Endothelial cell of umbilical vein (primary cell): ENCODE results near the gene ETNK2. TPM values are rescaled to one million over a fixed set of nuclear protein-coding genes. Genes with fewer than 3 reads are reported as not detected.

Experiments
- BruUV-seq: library from RNA; stranded (reverse); fragments of 400-500 nt; replicated peaks from 2 replicates; lab custom pipeline; 2021; lab: Mats Ljungman, UMichigan
- CTCF ChIA-PET: fragments of 300-600, 350-600 bp; sonication (Branson Sonifier 250); formaldehyde crosslinking; loops from one replicate; lab custom pipeline; 2021; ENCODE audit warnings: antibody characterized with exemption, inconsistent platforms; lab: Charles Lee
- POLR2A ChIA-PET: fragments of 300-600, 350-600 bp; sonication (Branson Sonifier 250); formaldehyde crosslinking; loops from one replicate; lab custom pipeline; 2021; ENCODE audit warnings: antibody characterized with exemption, inconsistent platforms; lab: Charles Lee
- DNase-seq: peaks from one replicate; pipeline ENCODE4 v3.0.0-alpha.2; 2011; ENCODE audit warnings: low read depth, low spot score
- FAIRE-seq: peaks from 2 replicates; lab custom pipeline; 2011; peaks lifted over from hg19 to GRCh38; lab: Jason Lieb, UNC
- H2AFZ ChIP-seq: 2 replicates; pipeline ENCODE4 v1.6.0; 2012; ENCODE audit warnings: low read depth, low read length, control low read depth, inconsistent platforms
- H3K27ac ChIP-seq: 2 replicates; pipeline ENCODE4 v1.5.1; 2011; ENCODE audit warnings: low read depth, mild to moderate bottlenecking, control low read depth, low read length, moderate library complexity; ENCODE audit not compliant: insufficient read depth
- H3K27me3 ChIP-seq, 2 experiments: 2 replicates each; pipeline versions ENCODE4 v1.6.0 to v1.6.1; 2011; ENCODE audit warnings: low read length in 2 of 2, mixed read lengths in 1 of 2; ENCODE audit not compliant: control insufficient read depth in 2 of 2, insufficient read depth in 2 of 2
- H3K36me3 ChIP-seq, 2 experiments: 2 replicates in 1 of 2; 3 replicates in 1 of 2; pipeline ENCODE4 v1.5.1; 2011; ENCODE audit warnings: low read length in 2 of 2, mild to moderate bottlenecking in 1 of 2, moderate library complexity in 1 of 2; ENCODE audit not compliant: control insufficient read depth in 2 of 2, insufficient read depth in 2 of 2; ENCODE audit errors: extremely low read depth in 1 of 2
- H3K4me1 ChIP-seq: 3 replicates; pipeline ENCODE4 v1.5.1; 2011; ENCODE audit warnings: mild to moderate bottlenecking, low read length; ENCODE audit not compliant: control insufficient read depth, insufficient read depth; ENCODE audit errors: extremely low read depth
- H3K4me2 ChIP-seq: 2 replicates; pipeline ENCODE4 v1.6.1; 2011; ENCODE audit warnings: low read length, control low read depth, mixed read lengths; ENCODE audit not compliant: insufficient read depth
- H3K4me3 ChIP-seq, 3 experiments: fragments of 200-600 bp in 1 of 3; sonication (generic), shearing (Covaris generic) in 1 of 3; replicated peaks in 1 of 3; 2 replicates each; pipeline ENCODE4 v1.5.1; 2011 to 2016; ENCODE audit warnings: control low read depth in 3 of 3, low read length in 3 of 3, mild to moderate bottlenecking in 2 of 3, inconsistent platforms in 1 of 3, low read depth in 1 of 3, moderate library complexity in 1 of 3; ENCODE audit not compliant: insufficient read depth in 1 of 3
- H3K79me2 ChIP-seq: 2 replicates; pipeline ENCODE4 v1.6.0; 2012; ENCODE audit warnings: low read length, inconsistent platforms; ENCODE audit not compliant: control insufficient read depth, insufficient read depth
- H3K9ac ChIP-seq: replicated peaks from 2 replicates; pipeline ENCODE3; 2011; ENCODE audit warnings: low read length, control low read depth; ENCODE audit not compliant: insufficient read depth; ENCODE audit errors: extremely low read depth
- H3K9me1 ChIP-seq: replicated peaks from 3 replicates; pipeline ENCODE4 v1.6.0; 2011; ENCODE audit warnings: mild to moderate bottlenecking, low read length; ENCODE audit not compliant: control insufficient read depth, insufficient read depth; ENCODE audit errors: extremely low read depth
- H3K9me3 ChIP-seq: replicated peaks from 2 replicates; pipeline ENCODE4 v1.5.1; 2012; ENCODE audit warnings: low read length, inconsistent platforms; ENCODE audit not compliant: control insufficient read depth, insufficient read depth
- H4K20me1 ChIP-seq: replicated peaks from 2 replicates; pipeline ENCODE3; 2011; ENCODE audit warnings: mild to moderate bottlenecking, low read length; ENCODE audit not compliant: control insufficient read depth, insufficient read depth; ENCODE audit errors: extremely low read depth
- CTCF ChIP-seq, 2 donors: IDR thresholded peaks; 1 replicate in 1 of 2; 2 replicates in 1 of 2; pipeline ENCODE4 v1.5.1; 2011; ENCODE audit warnings: low read length in 2 of 2, mild to moderate bottlenecking in 2 of 2, moderate library complexity in 2 of 2, control low read depth in 1 of 2, inconsistent platforms in 1 of 2, low read depth in 1 of 2; ENCODE audit not compliant: insufficient read depth in 1 of 2; ENCODE audit errors: extremely low read depth in 1 of 2
- EZH2 ChIP-seq: IDR thresholded peaks from 2 replicates; pipeline ENCODE4 v1.6.1; 2012; ENCODE audit warnings: borderline replicate concordance, low read depth, mild to moderate bottlenecking, moderate library complexity, low read length, inconsistent platforms; ENCODE audit not compliant: severe bottlenecking
- FOS ChIP-seq: IDR thresholded peaks from 2 replicates; pipeline ENCODE4 v1.6.1; 2011; ENCODE audit warnings: mild to moderate bottlenecking, low read length, moderate library complexity, borderline replicate concordance; ENCODE audit not compliant: insufficient read depth
- GATA2 ChIP-seq: IDR thresholded peaks from 2 replicates; pipeline ENCODE4 v1.7.0; 2011; ENCODE audit warnings: low read depth, mild to moderate bottlenecking, moderate library complexity, mixed read lengths, low read length; ENCODE audit not compliant: insufficient read length, insufficient read depth
- JUN ChIP-seq: IDR thresholded peaks from 2 replicates; pipeline ENCODE4 v1.6.1; 2011; ENCODE audit warnings: borderline replicate concordance, low read depth; ENCODE audit not compliant: insufficient read length, insufficient read depth
- MAX ChIP-seq: IDR thresholded peaks from 2 replicates; pipeline ENCODE4 v1.6.1; 2011; ENCODE audit not compliant: insufficient read depth, insufficient read length
- MYC ChIP-seq: IDR thresholded peaks from one replicate; pipeline ENCODE4 v1.6.1; 2011; ENCODE audit warnings: mild to moderate bottlenecking, low read depth, low read length
- POLR2A ChIP-seq: IDR thresholded peaks from 2 replicates; pipeline ENCODE4 v1.6.1; 2012; ENCODE audit warnings: low read depth, mild to moderate bottlenecking, control low read depth, low read length
- POLR2AphosphoS5 ChIP-seq: IDR thresholded peaks from 2 replicates; pipeline ENCODE4 v1.6.1; 2012; ENCODE audit warnings: low read depth, mild to moderate bottlenecking, control low read depth, low read length, moderate library complexity; ENCODE audit not compliant: insufficient read depth
- dilution Hi-C: fragments of 300-500 bp; cut with MboI; formaldehyde crosslinking; loops from one replicate; pipeline ENCODE4 v1.15.0; 2019; ENCODE audit warnings: low sequenced_read_pairs; ENCODE audit not compliant: extremely low pct_ligation_motif_present
- intact Hi-C: fragments of 100-400 bp; cut with micrococcal nuclease; formaldehyde crosslinking; loops from one replicate; pipeline ENCODE4 v1.10.0; 2022
- polyA plus RNA-seq, 4 experiments: library from polyadenylated mRNA; depleted of rRNA in 3 of 4; stranded (reverse) in 3 of 4; unstranded in 1 of 4; fragments of >200 nt; gene quantifications; 2 replicates each; pipeline versions ENCODE4 v1.2.1 to v1.2.3, GENCODE V29; 2011 to 2012; ENCODE audit warnings: missing spikeins in 1 of 4
- total RNA-seq: library from RNA; stranded (reverse); gene quantifications from 2 replicates; pipeline ENCODE4 v1.2.3, GENCODE V29; 2021

ETNK2 gene
- total and polyA plus RNA-seq, 2 donors (not counting 3 experiments of a cell fraction or from before 2014, with no cell fraction given) = 13.5 to 27.5 TPM

GRCh38 chr1:204126956-204127355 is 24.9 kb downstream of the ETNK2 start:
- POLR2A ChIA-PET = interaction anchor here (1.0 kb wide), 1 partner anchor 256 kb away, joined by 5 read pairs; no protein-coding TSS in a partner anchor
- Histone ChIP-seq H3K36me3 (peaks cover 0 to 32% of the 10 kb centered on the region in 2 experiments), H3K27me3 (no peaks in the 10 kb centered on the region), H3K9me3 (no peaks in the 10 kb centered on the region), H2AFZ (no peak overlapping the region), H3K4me3 (no peak overlapping the region), H4K20me1 (no peaks in the 10 kb centered on the region), H3K9ac (no peak overlapping the region), H3K79me2 (no peaks in the 10 kb centered on the region), H3K4me1 (peaks cover 26% of the 10 kb centered on the region), H3K27ac (no peak overlapping the region), H3K4me2 (no peak overlapping the region), H3K9me1 (no peaks in the 10 kb centered on the region)
- TF ChIP-seq EZH2 (no peak), FOS (no peak), POLR2A (no peak), MAX (no peak), GATA2 (no peak), CTCF (IDR thresholded peaks at IDR 0.05; ENCODE audit: extremely low read depth in 1 of 2, insufficient read depth in 1 of 2, low read depth in 1 of 2, low read length in 2 of 2) (no peak), MYC (no peak), JUN (no peak), POLR2AphosphoS5 (no peak)
- CTCF ChIA-PET = interaction anchor here (1.0 to 19.0 kb wide), 10 partner anchors 13 to 261 kb away, joined by 3 to 903 read pairs (median 10); partner anchors contain the start of genes ETNK2, SNRPE and SOX13
- FAIRE-seq = no peak
- no peak for DNase-seq
- intact Hi-C loops (loop anchor here (1.0 to 10.0 kb wide), 7 partner anchors 19 to 500 kb away; partner anchors contain the start of genes ATP2B4 and SNRPE), dilution Hi-C loops (loop anchor here (25.0 kb wide), 1 partner anchor 265 kb away; the partner anchor contains the start of gene SNRPE)
- TSS peak; percentile 49 for BruUV-seq
